Peyer's patch (tissue), 4 donors: Measurements from ENCODE around the gene ADAMTSL3. TPM values are rescaled to one million over a fixed set of nuclear protein-coding genes. Genes with fewer than 3 reads are reported as not detected.

Experiments
- DNase-seq, 3 donors: peaks; one replicate each; pipeline ENCODE4 v3.0.0-alpha.2; 2017 to 2019
- H3K27ac ChIP-seq, 4 donors: fragments of 200-600 bp; sonication (generic); one replicate each; pipeline ENCODE4 v1.5.1; 2016 to 2019
- H3K27me3 ChIP-seq, 2 donors: fragments of 200-600 bp; sonication (generic); one replicate each; pipeline ENCODE4 v1.5.1; 2019
- H3K36me3 ChIP-seq, 3 donors: fragments of 200-600 bp; sonication (generic); one replicate each; pipeline ENCODE4 v1.5.1; 2016 to 2019
- H3K4me1 ChIP-seq, 4 donors: fragments of 200-600 bp; sonication (generic); one replicate each; pipeline ENCODE4 v1.5.1; 2016 to 2019
- H3K4me3 ChIP-seq, 4 donors: fragments of 200-600 bp; sonication (generic); 1 replicate in 3 of 4; 2 replicates in 1 of 4; pipeline ENCODE4 v1.5.1; 2016 to 2019; ENCODE audit warnings: mild to moderate bottlenecking in 1 of 4
- H3K9me3 ChIP-seq, 4 donors: fragments of 200-600 bp; sonication (generic); one replicate each; pipeline ENCODE4 v1.5.1; 2016 to 2019; ENCODE audit warnings: mild to moderate bottlenecking in 1 of 4
- POLR2A ChIP-seq, 2 donors: fragments of 450-650 bp; IDR thresholded peaks; one replicate each; pipeline ENCODE4 v1.5.1; 2017; ENCODE audit warnings: antibody characterized with exemption in 2 of 2, mild to moderate bottlenecking in 2 of 2, moderate library complexity in 2 of 2
- total RNA-seq, 4 donors: library from RNA; depleted of rRNA; stranded (reverse); fragments of >200 nt; gene quantifications; one replicate each; pipeline ENCODE4 v1.1.0, GENCODE V29; 2016
- TF ChIP-seq, protein P1 (sequence below), 6 experiments: fragments of 450-650 bp in 4 of 6; fragments of 200-600 bp in 2 of 6; sonication (generic) in 1 of 6; IDR thresholded peaks; one replicate each; pipeline ENCODE4 v1.5.1; 2017 to 2019; ENCODE audit warnings: antibody characterized with exemption in 6 of 6, mild to moderate bottlenecking in 3 of 6, moderate library complexity in 1 of 6

The ADAMTSL3 gene
- total RNA-seq, 4 donors from 2014 or later: 0.94 to 9.1 (median 2.8) TPM

DNA sequence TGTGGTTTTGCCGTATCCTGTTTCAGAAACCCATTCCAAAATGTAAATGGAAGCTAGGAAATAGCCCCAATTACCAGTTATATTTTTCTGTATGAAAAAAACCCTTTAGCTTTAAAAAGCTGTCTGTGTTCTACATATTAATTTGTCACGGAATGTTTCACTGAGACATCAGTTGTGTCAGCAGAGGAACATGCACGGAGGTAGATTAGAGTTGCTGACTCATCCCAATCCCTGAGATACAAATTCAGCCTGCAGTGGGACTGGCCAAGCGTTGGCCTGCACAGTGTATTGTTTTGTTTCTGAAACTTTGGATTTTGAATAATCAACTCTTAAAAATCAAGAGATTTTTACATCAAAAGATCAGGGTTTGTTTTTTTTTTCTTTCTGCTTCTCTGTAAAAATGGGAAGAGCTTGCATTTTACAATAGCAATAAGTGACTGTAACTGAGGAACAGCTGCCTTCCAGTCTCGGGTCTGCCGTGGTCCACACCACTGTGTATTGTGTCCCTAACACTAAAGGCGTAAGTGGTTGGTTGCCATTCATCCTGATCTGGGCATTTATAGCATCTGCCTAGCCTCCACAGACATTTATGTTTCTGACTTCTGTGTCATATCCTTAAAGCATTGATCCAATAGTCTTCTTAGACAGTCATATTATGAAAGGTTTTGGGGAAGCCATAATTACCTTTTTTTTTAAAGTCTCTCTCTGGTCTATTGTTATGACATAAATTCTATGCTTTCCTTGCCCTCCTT is 218.1 kb downstream of the ADAMTSL3 start:
- Histone ChIP-seq H3K4me1 (no peaks in the 10 kb centered on the region), H3K27ac (no peak overlapping the region), H3K36me3 (no peaks in the 10 kb centered on the region), H3K27me3 (no peaks in the 10 kb centered on the region), H3K9me3 (no peaks in the 10 kb centered on the region), H3K4me3 (no peak overlapping the region)
- no peak for DNase-seq
- TF ChIP-seq, protein P1, sequence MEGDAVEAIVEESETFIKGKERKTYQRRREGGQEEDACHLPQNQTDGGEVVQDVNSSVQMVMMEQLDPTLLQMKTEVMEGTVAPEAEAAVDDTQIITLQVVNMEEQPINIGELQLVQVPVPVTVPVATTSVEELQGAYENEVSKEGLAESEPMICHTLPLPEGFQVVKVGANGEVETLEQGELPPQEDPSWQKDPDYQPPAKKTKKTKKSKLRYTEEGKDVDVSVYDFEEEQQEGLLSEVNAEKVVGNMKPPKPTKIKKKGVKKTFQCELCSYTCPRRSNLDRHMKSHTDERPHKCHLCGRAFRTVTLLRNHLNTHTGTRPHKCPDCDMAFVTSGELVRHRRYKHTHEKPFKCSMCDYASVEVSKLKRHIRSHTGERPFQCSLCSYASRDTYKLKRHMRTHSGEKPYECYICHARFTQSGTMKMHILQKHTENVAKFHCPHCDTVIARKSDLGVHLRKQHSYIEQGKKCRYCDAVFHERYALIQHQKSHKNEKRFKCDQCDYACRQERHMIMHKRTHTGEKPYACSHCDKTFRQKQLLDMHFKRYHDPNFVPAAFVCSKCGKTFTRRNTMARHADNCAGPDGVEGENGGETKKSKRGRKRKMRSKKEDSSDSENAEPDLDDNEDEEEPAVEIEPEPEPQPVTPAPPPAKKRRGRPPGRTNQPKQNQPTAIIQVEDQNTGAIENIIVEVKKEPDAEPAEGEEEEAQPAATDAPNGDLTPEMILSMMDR (IDR thresholded peaks at IDR 0.05): no peak
- TF ChIP-seq POLR2A (IDR thresholded peaks at IDR 0.05): no peak

DNA sequence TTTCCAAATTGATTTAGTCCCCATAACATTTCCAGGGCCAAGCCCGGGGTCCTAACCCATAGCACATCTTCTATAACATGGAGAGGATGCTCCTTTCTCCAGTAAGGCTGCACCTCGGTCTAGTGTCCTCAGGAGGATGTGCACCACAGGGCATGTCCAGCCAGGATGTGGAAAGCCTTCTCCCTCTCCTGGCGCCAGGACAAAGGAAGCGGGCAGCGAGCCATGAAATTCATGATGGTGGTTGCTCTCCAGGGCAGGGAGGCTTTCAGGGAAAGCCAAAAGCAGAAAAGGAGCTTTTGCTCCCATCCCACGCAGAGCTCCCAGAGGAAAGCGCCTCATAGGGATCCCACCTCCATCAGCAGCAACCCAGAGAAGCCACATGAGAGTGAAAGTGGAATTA is 220.0 kb downstream of the ADAMTSL3 start:
- H3K9me3 ChIP-seq: no peaks in the 10 kb centered on the region
- H3K27me3 ChIP-seq: no peaks in the 10 kb centered on the region
- no peak overlapping the region for H3K4me3 ChIP-seq
- no peaks in the 10 kb centered on the region for H3K4me1 ChIP-seq
- DNase-seq: no peak
- TF ChIP-seq, protein P1 (IDR thresholded peaks at IDR 0.05): no peak
- TF ChIP-seq POLR2A (IDR thresholded peaks at IDR 0.05): no peak
- no peaks in the 10 kb centered on the region for H3K36me3 ChIP-seq
- no peak overlapping the region for H3K27ac ChIP-seq

DNA sequence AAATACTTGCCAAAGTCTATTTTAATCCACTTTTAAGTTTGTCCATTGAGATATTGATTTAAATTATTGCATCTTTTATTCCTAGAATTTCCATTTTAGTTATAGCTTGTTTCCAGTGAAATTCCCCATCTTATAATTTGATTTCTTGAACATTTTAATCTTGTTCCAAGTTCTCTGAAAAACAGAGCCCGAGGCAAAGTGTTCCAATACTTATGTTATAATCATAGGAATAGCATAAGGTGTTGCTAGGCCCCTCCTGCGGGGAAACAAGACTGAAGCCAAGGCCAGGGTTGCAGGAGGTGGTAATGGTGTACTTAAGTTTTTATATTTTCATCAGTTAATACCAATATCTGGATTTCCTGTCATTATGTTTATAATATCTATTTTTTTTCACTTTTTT is 226.6 kb downstream of the ADAMTSL3 start:
- Histone ChIP-seq H3K4me3 (no peak overlapping the region), H3K36me3 (no peaks in the 10 kb centered on the region), H3K4me1 (no peaks in the 10 kb centered on the region), H3K27me3 (no peaks in the 10 kb centered on the region), H3K9me3 (no peaks in the 10 kb centered on the region), H3K27ac (no peak overlapping the region)
- TF ChIP-seq, protein P1 (IDR thresholded peaks at IDR 0.05): no peak
- TF ChIP-seq POLR2A (IDR thresholded peaks at IDR 0.05): no peak
- no peak for DNase-seq

DNA sequence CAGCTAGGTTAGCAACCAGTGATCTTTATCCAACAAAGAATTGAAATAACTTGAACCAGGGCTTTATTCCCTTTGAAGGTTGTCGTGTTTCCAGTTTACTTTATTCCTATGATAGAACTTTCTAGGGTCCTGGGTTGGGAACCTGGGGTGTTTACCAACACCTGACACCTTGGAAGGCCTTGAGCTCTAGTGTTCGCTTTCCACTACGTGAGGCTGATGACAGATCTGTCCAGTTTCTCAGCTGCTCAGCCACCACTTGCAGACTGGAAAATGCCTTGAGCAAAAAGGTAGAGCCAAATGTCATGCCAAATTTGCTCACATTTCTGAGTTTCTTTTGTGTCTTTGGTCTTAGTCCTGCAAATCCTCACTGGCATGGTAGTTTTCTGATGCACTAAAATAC is 227.2 kb downstream of the ADAMTSL3 start:
- H3K4me3 ChIP-seq: no peak overlapping the region
- no peaks in the 10 kb centered on the region for H3K27me3 ChIP-seq
- TF ChIP-seq, protein P1 (IDR thresholded peaks at IDR 0.05): no peak
- no peak for TF ChIP-seq POLR2A (IDR thresholded peaks at IDR 0.05)
- no peaks in the 10 kb centered on the region for H3K36me3 ChIP-seq
- no peaks in the 10 kb centered on the region for H3K4me1 ChIP-seq
- H3K9me3 ChIP-seq: no peaks in the 10 kb centered on the region
- H3K27ac ChIP-seq: no peak overlapping the region
- no peak for DNase-seq

DNA sequence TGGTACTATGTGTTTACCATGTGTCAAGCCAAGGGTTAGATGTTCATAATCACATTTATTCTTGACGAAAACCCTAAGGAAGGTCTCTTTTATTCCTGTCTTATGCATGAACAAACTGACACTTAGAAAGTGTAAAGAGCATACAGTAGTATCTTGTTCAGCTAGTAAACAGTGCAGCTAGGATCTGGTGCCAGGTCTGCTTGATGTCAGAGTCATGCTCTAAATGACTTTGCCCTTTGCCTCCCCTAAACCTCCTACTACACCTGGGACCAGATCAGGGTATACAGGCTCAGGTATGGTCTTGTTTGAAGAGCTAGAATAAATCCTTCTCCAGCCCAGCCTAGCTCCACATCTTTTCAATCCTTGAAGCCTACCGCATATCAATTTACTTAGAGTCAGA is 232.4 kb downstream of the ADAMTSL3 start:
- DNase-seq: no peak
- Histone ChIP-seq H3K4me1 (no peaks in the 10 kb centered on the region), H3K4me3 (no peak overlapping the region), H3K27ac (no peak overlapping the region), H3K36me3 (no peaks in the 10 kb centered on the region), H3K9me3 (no peaks in the 10 kb centered on the region), H3K27me3 (no peaks in the 10 kb centered on the region)
- no peak for TF ChIP-seq POLR2A (IDR thresholded peaks at IDR 0.05)
- TF ChIP-seq, protein P1 (IDR thresholded peaks at IDR 0.05): no peak
